ENCODE measurements around the gene EPHA6. TPM values are rescaled to one million over a fixed set of nuclear protein-coding genes. Genes with fewer than 3 reads are reported as not detected.

Gene EPHA6
- total and polyA plus RNA-seq, 9 donors: 2.0 to 20.9 (median 9.2) TPM

GRCh38 chr3:97687734-97688133, 873.3 kb downstream of the EPHA6 start:
- Histone ChIP-seq H3K4me3 (no peak overlapping the region), H3K4me1 (ENCODE audit: insufficient read depth) (no peaks in the 10 kb centered on the region), H3K27me3 (no peaks in the 10 kb centered on the region), H3K36me3 (no peaks in the 10 kb centered on the region), H3K27ac (no peak overlapping the region), H3K9me3 (no peaks in the 10 kb centered on the region)
- intact Hi-C loops (cut with DNase I): no loop called here
- WGBS, 3 donors: 58 to 66% (median 65%) methylated on average over 2 of the region's 2 CpGs
- no peak for DNase-seq
- no peak for TF ChIP-seq POLR2A (IDR thresholded peaks at IDR 0.05)

GRCh38 chr3:97689111-97689510, 874.7 kb downstream of the EPHA6 start:
- H3K27me3 ChIP-seq: no peaks in the 10 kb centered on the region
- no peaks in the 10 kb centered on the region for H3K36me3 ChIP-seq
- TF ChIP-seq CTCF (IDR thresholded peaks at IDR 0.05): no peak
- TF ChIP-seq EP300 (IDR thresholded peaks at IDR 0.05): no peak
- TF ChIP-seq POLR2A (IDR thresholded peaks at IDR 0.05): no peak
- DNase-seq: no peak
- WGBS, 3 donors: 86 to 94% (median 89%) methylated on average over 4 of the region's 4 CpGs
- no peaks in the 10 kb centered on the region for H3K9me3 ChIP-seq
- no peaks in the 10 kb centered on the region for H3K4me1 ChIP-seq (ENCODE audit: insufficient read depth)
- H3K27ac ChIP-seq: no peak overlapping the region
- H3K4me3 ChIP-seq: no peak overlapping the region
- intact Hi-C loops (cut with DNase I): no loop called here

GRCh38 chr3:97689962-97690361, 875.6 kb downstream of the EPHA6 start:
- no peak for TF ChIP-seq CTCF (IDR thresholded peaks at IDR 0.05)
- no peak for TF ChIP-seq EP300 (IDR thresholded peaks at IDR 0.05)
- TF ChIP-seq POLR2A (IDR thresholded peaks at IDR 0.05): no peak
- Histone ChIP-seq H3K27ac (no peak overlapping the region), H3K27me3 (no peaks in the 10 kb centered on the region), H3K9me3 (no peaks in the 10 kb centered on the region), H3K4me1 (ENCODE audit: insufficient read depth) (no peaks in the 10 kb centered on the region), H3K36me3 (no peaks in the 10 kb centered on the region), H3K4me3 (no peak overlapping the region)
- intact Hi-C loops (cut with DNase I): no loop called here
- DNase-seq: no peak

GRCh38 chr3:97691354-97691753, 877.0 kb downstream of the EPHA6 start:
- no peaks in the 10 kb centered on the region for H3K27me3 ChIP-seq
- H3K36me3 ChIP-seq: no peaks in the 10 kb centered on the region
- WGBS, 3 donors: 81 to 86% (median 83%) methylated on average over 1 of the region's 1 CpG
- no peaks in the 10 kb centered on the region for H3K9me3 ChIP-seq
- H3K4me1 ChIP-seq (ENCODE audit: insufficient read depth): no peaks in the 10 kb centered on the region
- no peak overlapping the region for H3K27ac ChIP-seq
- TF ChIP-seq EP300 (IDR thresholded peaks at IDR 0.05) (no peak), POLR2A (IDR thresholded peaks at IDR 0.05) (no peak), CTCF (IDR thresholded peaks at IDR 0.05) (no peak)
- H3K4me3 ChIP-seq: no peak overlapping the region
- no peak for DNase-seq
- intact Hi-C loops (cut with DNase I): no loop called here

- no peaks in the 10 kb centered on the region for H3K36me3 ChIP-seq
- no peaks in the 10 kb centered on the region for H3K4me1 ChIP-seq (ENCODE audit: insufficient read depth)
- no peak for TF ChIP-seq EP300 (IDR thresholded peaks at IDR 0.05)
- no peak for TF ChIP-seq CTCF (IDR thresholded peaks at IDR 0.05)
- TF ChIP-seq POLR2A (IDR thresholded peaks at IDR 0.05): no peak
- H3K9me3 ChIP-seq: no peaks in the 10 kb centered on the region
- H3K4me3 ChIP-seq: no peak overlapping the region
- DNase-seq: no peak
- no peaks in the 10 kb centered on the region for H3K27me3 ChIP-seq
- WGBS, 3 donors: 41 to 53% (median 49%) methylated on average over 5 of the region's 5 CpGs
- intact Hi-C loops (cut with DNase I): no loop called here
- no peak overlapping the region for H3K27ac ChIP-seq
Measured at GRCh38 chr3:97692389-97692788, 878.0 kb downstream of the EPHA6 start.
